HFFc6 (cell line): ENCODE data around the gene TMEM109. TPM values are rescaled to one million over a fixed set of nuclear protein-coding genes. Genes with fewer than 3 reads are reported as not detected.

Source experiments
- DNase-seq: peaks from one replicate; pipeline ENCODE4 v3.0.0-alpha.2; 2018
- H3K27ac Mint-ChIP-seq: 2 replicates; pipeline ENCODE4 v1.8.0; 2020; ENCODE audit warnings: mild to moderate bottlenecking, mixed read lengths
- H3K27me3 Mint-ChIP-seq: 2 replicates; pipeline ENCODE4 v1.8.0; 2021; ENCODE audit warnings: mild to moderate bottlenecking, moderate library complexity, mixed read lengths; ENCODE audit not compliant: insufficient read depth
- H3K36me3 Mint-ChIP-seq: 2 replicates; pipeline ENCODE4 v1.8.0; 2021; ENCODE audit warnings: low read depth, mixed read lengths
- H3K4me1 Mint-ChIP-seq: 2 replicates; pipeline ENCODE4 v1.8.0; 2020; ENCODE audit warnings: low read depth, mixed read lengths
- H3K4me3 Mint-ChIP-seq: 2 replicates; pipeline ENCODE4 v1.8.0; 2020; ENCODE audit warnings: mild to moderate bottlenecking, moderate library complexity, mixed read lengths
- H3K9me3 Mint-ChIP-seq: 2 replicates; pipeline ENCODE4 v1.8.0; 2020; ENCODE audit warnings: mild to moderate bottlenecking, mixed read lengths
- CTCF ChIP-seq: fragments of 200-600 bp; sonication (generic); IDR thresholded peaks from 2 replicates; pipeline ENCODE4 v1.5.0; 2021; ENCODE audit warnings: antibody characterized with exemption, mild to moderate bottlenecking
- total RNA-seq, 6 experiments: library from RNA; stranded (reverse); fragmentation: NEBNext Ultra II Directional; extraction: Animal tissue kit (Norgen Biotek cat#: 25700); gene quantifications; 2 replicates in 1 of 6; 3 replicates in 5 of 6; pipeline ENCODE4 v1.2.3, GENCODE V29; 2021

TMEM109 gene
- total RNA-seq, 6 experiments from 2014 or later = 74.6 to 101 (median 92.5) TPM

DNA sequence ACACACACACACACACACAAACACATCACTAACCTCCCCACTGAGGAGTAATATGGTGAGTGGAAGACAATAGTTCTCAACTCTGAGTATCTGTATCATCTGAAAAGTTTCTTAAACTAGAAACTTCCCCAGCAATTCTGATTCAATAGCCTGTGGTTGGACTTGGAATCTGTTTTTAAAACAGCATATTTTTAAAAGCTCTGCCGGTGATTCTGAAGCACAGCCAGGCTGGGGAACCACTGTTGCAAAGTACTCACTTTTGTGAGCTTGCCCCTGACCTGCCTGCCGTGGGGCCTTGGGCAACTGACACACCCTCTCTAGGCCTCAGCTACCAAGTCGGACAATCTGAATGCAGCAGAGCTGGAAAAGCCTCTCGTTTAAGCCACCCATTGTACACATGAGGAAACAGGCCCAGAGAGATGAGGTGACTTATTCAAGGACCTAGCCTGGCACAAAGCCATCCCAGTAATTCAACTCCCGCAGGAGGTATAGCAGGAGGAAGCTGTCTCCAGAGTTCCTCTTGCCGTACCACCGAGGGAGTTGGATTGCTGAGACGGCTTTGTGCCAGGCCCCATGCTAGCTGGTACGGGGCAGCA, 29.1 kb downstream of the TMEM109 start:
- Mint-ChIP-seq H3K4me1 (no peaks in the 10 kb centered on the region), H3K27ac (no peak overlapping the region), H3K36me3 (no peaks in the 10 kb centered on the region; the same call in 1 of the 2 replicates), H3K4me3 (no peak overlapping the region), H3K27me3 (peaks cover 13% of the 10 kb centered on the region), H3K9me3 (no peaks in the 10 kb centered on the region)
- TF ChIP-seq CTCF = no peak
- DNase-seq = no peak

DNA sequence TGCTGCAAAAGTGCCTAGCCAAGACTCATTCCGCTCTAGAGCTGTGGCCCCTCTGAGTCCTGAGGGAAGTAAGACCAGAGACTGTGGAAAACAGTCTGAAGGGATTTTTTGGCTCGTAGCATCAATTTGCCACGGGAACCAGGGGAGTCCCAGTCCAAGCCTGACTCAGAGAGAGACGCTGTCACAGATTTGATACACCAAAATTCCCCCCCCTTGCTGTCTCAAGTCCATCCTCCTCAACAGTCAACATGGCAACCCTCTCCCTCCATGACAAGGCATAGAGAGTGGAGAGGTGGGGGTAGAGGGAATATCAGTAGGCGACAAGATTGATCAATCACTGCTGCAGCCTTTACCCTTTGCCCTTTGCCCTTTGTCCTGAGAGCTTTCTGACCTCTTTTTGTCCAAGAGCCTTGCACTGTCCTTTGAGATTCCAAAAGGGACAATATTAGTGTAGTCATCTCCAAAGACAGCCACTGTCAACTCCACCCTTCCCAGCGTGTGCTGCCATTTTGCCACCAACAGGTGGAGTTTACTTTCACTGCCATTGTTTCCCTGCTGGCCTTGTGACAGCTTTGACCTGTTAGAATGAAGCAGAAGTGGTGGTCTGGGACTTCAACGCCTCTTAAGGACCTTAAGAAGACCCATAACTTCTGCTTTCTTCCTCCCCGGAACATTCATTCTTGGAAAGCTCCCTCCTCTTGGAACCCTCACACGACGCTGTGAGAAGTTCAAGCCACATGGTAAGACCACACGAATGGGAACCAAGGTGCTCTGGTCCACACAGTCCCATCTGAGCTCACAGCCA, 30.7 kb downstream of the TMEM109 start:
- no peaks in the 10 kb centered on the region; the same call in 1 of the 2 replicates for H3K36me3 Mint-ChIP-seq
- DNase-seq = no peak
- H3K4me1 Mint-ChIP-seq = no peaks in the 10 kb centered on the region

GRCh38 chr11:60945295-60945667, 31.3 kb downstream of the TMEM109 start:
- no peak for TF ChIP-seq CTCF
- DNase-seq = no peak
- Mint-ChIP-seq H3K27ac (no peak overlapping the region), H3K27me3 (peaks cover 8% of the 10 kb centered on the region), H3K36me3 (no peaks in the 10 kb centered on the region; the same call in 1 of the 2 replicates), H3K9me3 (no peaks in the 10 kb centered on the region), H3K4me3 (no peak overlapping the region), H3K4me1 (no peaks in the 10 kb centered on the region)

More for the DNA sequence above, 30.7 kb downstream of the TMEM109 start:
- peak; percentile 54 for TF ChIP-seq CTCF
- Mint-ChIP-seq H3K27ac (no peak overlapping the region), H3K4me3 (no peak overlapping the region), H3K27me3 (peaks cover 8% of the 10 kb centered on the region), H3K9me3 (no peaks in the 10 kb centered on the region)

DNA sequence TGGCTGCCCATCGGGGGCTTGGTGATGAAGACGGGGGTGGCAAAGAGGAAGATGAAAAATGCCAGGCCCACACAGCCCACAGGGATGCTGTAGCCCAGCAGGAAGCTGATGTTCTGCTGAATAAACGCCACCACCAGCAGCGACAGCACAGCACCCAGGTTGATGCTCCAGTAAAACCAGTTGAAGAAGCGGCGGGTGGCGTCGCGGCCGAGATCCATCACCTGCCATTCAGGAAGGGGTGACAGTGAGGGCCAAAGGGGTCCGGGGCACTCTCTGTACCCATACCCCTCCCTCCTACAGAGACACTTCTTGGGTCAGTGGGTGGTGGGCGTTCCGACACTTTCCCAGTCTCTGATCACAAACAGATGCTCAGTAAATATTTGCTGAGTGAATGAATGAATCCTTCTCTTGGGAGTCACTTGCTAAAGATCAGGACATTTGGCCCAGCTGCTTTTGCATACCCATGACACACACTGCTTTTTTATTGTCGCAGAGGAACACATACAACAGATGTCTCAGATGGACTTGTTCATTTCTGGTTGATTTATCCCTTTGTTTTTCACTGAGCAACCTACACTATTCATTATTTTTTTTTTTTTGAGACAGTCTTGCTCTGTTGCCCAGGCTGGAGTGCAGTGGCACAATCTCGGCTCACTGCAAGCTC, 32.8 kb downstream of the TMEM109 start:
- no peak overlapping the region for H3K4me3 Mint-ChIP-seq
- no peaks in the 10 kb centered on the region for H3K4me1 Mint-ChIP-seq
- no peak for TF ChIP-seq CTCF
- H3K27me3 Mint-ChIP-seq = no peaks in the 10 kb centered on the region; the same call in 1 of the 2 replicates
- no peak overlapping the region for H3K27ac Mint-ChIP-seq
- no peaks in the 10 kb centered on the region; the same call in 1 of the 2 replicates for H3K36me3 Mint-ChIP-seq
- DNase-seq = no peak
- no peaks in the 10 kb centered on the region for H3K9me3 Mint-ChIP-seq

- Mint-ChIP-seq H3K4me3 (no peak overlapping the region), H3K36me3 (no peaks in the 10 kb centered on the region; the same call in 1 of the 2 replicates), H3K27ac (no peak overlapping the region), H3K9me3 (no peaks in the 10 kb centered on the region), H3K27me3 (no peaks in the 10 kb centered on the region; the same call in 1 of the 2 replicates), H3K4me1 (peaks cover 7% of the 10 kb centered on the region)
- no peak for TF ChIP-seq CTCF
- DNase-seq = no peak
Observed at GRCh38 chr11:60947700-60948099, 33.7 kb downstream of the TMEM109 start.
